ENCODE measurements around the gene VWA5A. TPM values are rescaled to one million over a fixed set of nuclear protein-coding genes. Genes with fewer than 3 reads are reported as not detected.

VWA5A gene
- total RNA-seq, 6 experiments from 2014 or later: 3.5 to 9.0 (median 5.8) TPM

GRCh38 chr11:124070915-124071622 lies 44.2 kb upstream of the VWA5A start:
- WGBS (ENCODE audit: insufficient coverage, low coverage, low lambda C conversion rate, missing lambda C conversion rate): 1% methylated on average over 8 of the region's 8 CpGs
- Histone ChIP-seq H3K4me1 (peaks cover 0 to 8% (median 0%) of the 10 kb centered on the region in 4 donors), H3K27ac (no peak overlapping the region), H3K9me3 (no peaks in the 10 kb centered on the region), H3K36me3 (no peaks in the 10 kb centered on the region), H3K27me3 (no peaks in the 10 kb centered on the region), H3K4me3 (no peak overlapping the region)
- intact Hi-C loops (cut with DNase I): no loop called here
- TF ChIP-seq POLR2A (IDR thresholded peaks at IDR 0.05): no peak
- TF ChIP-seq CTCF (IDR thresholded peaks at IDR 0.05): peak; percentile 58 to 86 (median 80)
- ATAC-seq (peak; percentile 77 to 88 (median 78)), DNase-seq (peak in 2 of 3 donors; percentile 50 to 74)

GRCh38 chr11:124071623-124071948 lies 43.7 kb upstream of the VWA5A start:
- intact Hi-C loops (cut with DNase I): no loop called here
- Histone ChIP-seq H3K27me3 (no peaks in the 10 kb centered on the region), H3K36me3 (no peaks in the 10 kb centered on the region), H3K27ac (no peak overlapping the region), H3K9me3 (no peaks in the 10 kb centered on the region), H3K4me3 (no peak overlapping the region), H3K4me1 (peaks cover 0 to 8% (median 0%) of the 10 kb centered on the region in 4 donors)
- DNase-seq (no peak), ATAC-seq (no peak)
- no peak for TF ChIP-seq POLR2A (IDR thresholded peaks at IDR 0.05)
- TF ChIP-seq CTCF (IDR thresholded peaks at IDR 0.05): no peak
- 55% methylated on average over 4 of the region's 4 CpGs for WGBS (ENCODE audit: insufficient coverage, low coverage, low lambda C conversion rate, missing lambda C conversion rate)

GRCh38 chr11:124072147-124072546 lies 43.1 kb upstream of the VWA5A start:
- 79% methylated on average over 8 of the region's 8 CpGs for WGBS (ENCODE audit: insufficient coverage, low coverage, low lambda C conversion rate, missing lambda C conversion rate)
- Histone ChIP-seq H3K9me3 (no peaks in the 10 kb centered on the region), H3K4me3 (no peak overlapping the region), H3K4me1 (peaks cover 0 to 8% (median 0%) of the 10 kb centered on the region in 4 donors), H3K36me3 (no peaks in the 10 kb centered on the region), H3K27me3 (peaks cover 0 to under 1% of the 10 kb centered on the region in 2 donors), H3K27ac (no peak overlapping the region)
- no peak for TF ChIP-seq CTCF (IDR thresholded peaks at IDR 0.05)
- TF ChIP-seq POLR2A (IDR thresholded peaks at IDR 0.05): no peak
- ATAC-seq: no peak
- DNase-seq: no peak
- intact Hi-C loops (cut with DNase I): no loop called here

- no peak for DNase-seq
- intact Hi-C loops (cut with DNase I): no loop called here
Measured at GRCh38 chr11:124074554-124074953, 40.7 kb upstream of the VWA5A start.

More at GRCh38 chr11:124074554-124074953, 40.7 kb upstream of the VWA5A start:
- Histone ChIP-seq H3K36me3 (no peaks in the 10 kb centered on the region), H3K4me1 (peaks cover 0 to 7% (median 0%) of the 10 kb centered on the region in 4 donors), H3K27ac (no peak overlapping the region), H3K9me3 (no peaks in the 10 kb centered on the region), H3K4me3 (no peak overlapping the region), H3K27me3 (peaks cover 0 to 4% of the 10 kb centered on the region in 2 donors)
- ATAC-seq: no peak
- no peak for TF ChIP-seq POLR2A (IDR thresholded peaks at IDR 0.05)
- TF ChIP-seq CTCF (IDR thresholded peaks at IDR 0.05): no peak
- 94% methylated on average over 4 of the region's 5 CpGs for WGBS (ENCODE audit: insufficient coverage, low coverage, low lambda C conversion rate, missing lambda C conversion rate)
